A549 (cell line): ENCODE measurements around the gene ACOXL.

Experiments
- CEBPB ChIP-seq, 2 experiments: fragments of >200 bp in 1 of 2; sonication (Bioruptor Twin) in 1 of 2; formaldehyde crosslinking in 1 of 2; IDR thresholded peaks; 2 replicates each; pipeline ENCODE4 v1.6.1; 2012 to 2016
- CTCF ChIP-seq: fragments of >200 bp; sonication (Bioruptor Twin); formaldehyde crosslinking; IDR thresholded peaks from 3 replicates; pipeline ENCODE4 v1.5.1; 2016
- FOSB ChIP-seq: fragments of 250-450 bp; sonication (Bioruptor Pico); IDR thresholded peaks from 2 replicates; pipeline ENCODE4 v1.5.0; 2020; ENCODE audit warnings: mild to moderate bottlenecking, moderate library complexity
- JUNB ChIP-seq: fragments of >200 bp; sonication (Bioruptor Twin); formaldehyde crosslinking; IDR thresholded peaks from 2 replicates; pipeline ENCODE4 v1.6.1; 2016
- POLR2A ChIP-seq: IDR thresholded peaks from 2 replicates; pipeline ENCODE4 v1.6.1; 2012; ENCODE audit warnings: mild to moderate bottlenecking, low read length
- TFCP2L1 ChIP-seq: fragments of 250-450 bp; sonication (Bioruptor Pico); IDR thresholded peaks from 2 replicates; pipeline ENCODE4 v1.5.0; 2021; ENCODE audit warnings: mild to moderate bottlenecking
- USF2 ChIP-seq: fragments of 450-650 bp; IDR thresholded peaks from 2 replicates; pipeline ENCODE4 v1.6.1; 2014; ENCODE audit warnings: antibody characterized with exemption
- ZSCAN20 ChIP-seq: fragments of 250-450 bp; sonication (Bioruptor Pico); IDR thresholded peaks from 2 replicates; pipeline ENCODE4 v1.8.0; 2022; ENCODE audit warnings: mild to moderate bottlenecking, moderate library complexity

- no peak for TF ChIP-seq CEBPB (IDR thresholded peaks at IDR 0.05)
- TF ChIP-seq POLR2A: no peak
- no peak for TF ChIP-seq CTCF
- no peak for TF ChIP-seq TFCP2L1 (CRISPR knock-in tag)
- no peak for TF ChIP-seq FOSB (CRISPR knock-in tag)
- TF ChIP-seq JUNB: no peak
- TF ChIP-seq ZSCAN20 (CRISPR knock-in tag): no peak
- no peak for TF ChIP-seq USF2
Observed at GRCh38 chr2:110851531-110851930, 119.2 kb downstream of the ACOXL start.
